RWPE2 (cell line): ENCODE data around the gene SRGAP1.
A peak's percentile ranks its signal among the peaks of the same experiment; 100 is the strongest.

Source experiments
- ATAC-seq: fragments of 200-7000 bp; cut with Tn5 transposase; 3 replicates; pipeline ENCODE4 v1.9.1; 2021; ENCODE audit warnings: low read depth
- DNase-seq: peaks from one replicate; pipeline ENCODE4 v3.0.0-alpha.2; 2020; ENCODE audit warnings: low spot score
- H3K27ac ChIP-seq: fragments of 450-650 bp; 2 replicates; pipeline ENCODE4 v1.5.1; 2017; ENCODE audit warnings: mild to moderate bottlenecking; ENCODE audit not compliant: poor library complexity, severe bottlenecking
- H3K27me3 ChIP-seq: fragments of 250-450 bp; sonication (Bioruptor Pico); 2 replicates; pipeline ENCODE4 v1.5.1; 2021; ENCODE audit warnings: mild to moderate bottlenecking, moderate library complexity; ENCODE audit not compliant: insufficient read depth, poor library complexity, severe bottlenecking
- H3K36me3 ChIP-seq: fragments of 250-450 bp; sonication (Bioruptor Pico); 2 replicates; pipeline ENCODE4 v1.5.1; 2020; ENCODE audit warnings: low read depth, mild to moderate bottlenecking, moderate library complexity
- H3K4me1 ChIP-seq: fragments of 250-450 bp; sonication (Bioruptor Pico); 2 replicates; pipeline ENCODE4 v1.5.1; 2021; ENCODE audit warnings: mild to moderate bottlenecking, moderate library complexity; ENCODE audit not compliant: insufficient read depth, poor library complexity, severe bottlenecking
- H3K4me3 ChIP-seq: fragments of 250-450 bp; sonication (Bioruptor Pico); 2 replicates; pipeline ENCODE4 v1.5.1; 2021; ENCODE audit warnings: mild to moderate bottlenecking, moderate library complexity; ENCODE audit not compliant: severe bottlenecking
- H3K9me3 ChIP-seq: fragments of 250-450 bp; sonication (Bioruptor Pico); 2 replicates; pipeline ENCODE4 v1.5.1; 2021; ENCODE audit warnings: mild to moderate bottlenecking, moderate library complexity; ENCODE audit not compliant: severe bottlenecking
- CTCF ChIP-seq: fragments of 450-650 bp; IDR thresholded peaks from one replicate; pipeline ENCODE4 v1.5.1; 2017; ENCODE audit warnings: mild to moderate bottlenecking, moderate library complexity; ENCODE audit not compliant: poor library complexity, severe bottlenecking

SRGAP1 gene

GRCh38 chr12:63864454-63864706 lies 19.9 kb downstream of the SRGAP1 start:
- Histone ChIP-seq H3K27ac (peak overlapping the region; percentile 47), H3K4me3 (no peak overlapping the region), H3K4me1 (peaks cover 38% of the 10 kb centered on the region), H3K36me3 (peaks cover 4% of the 10 kb centered on the region; the same call in 1 of the 2 replicates), H3K27me3 (no peaks in the 10 kb centered on the region), H3K9me3 (no peaks in the 10 kb centered on the region)
- DNase-seq, result no peak
- ATAC-seq, result no peak
- no peak for TF ChIP-seq CTCF

GRCh38 chr12:63865448-63865847 lies 20.9 kb downstream of the SRGAP1 start:
- Histone ChIP-seq H3K4me1 (peaks cover 46% of the 10 kb centered on the region), H3K27ac (no peak overlapping the region), H3K36me3 (peaks cover 4% of the 10 kb centered on the region; the same call in 1 of the 2 replicates), H3K4me3 (no peak overlapping the region), H3K27me3 (no peaks in the 10 kb centered on the region), H3K9me3 (no peaks in the 10 kb centered on the region)
- DNase-seq, result no peak
- TF ChIP-seq CTCF, result no peak
- no peak for ATAC-seq

DNA sequence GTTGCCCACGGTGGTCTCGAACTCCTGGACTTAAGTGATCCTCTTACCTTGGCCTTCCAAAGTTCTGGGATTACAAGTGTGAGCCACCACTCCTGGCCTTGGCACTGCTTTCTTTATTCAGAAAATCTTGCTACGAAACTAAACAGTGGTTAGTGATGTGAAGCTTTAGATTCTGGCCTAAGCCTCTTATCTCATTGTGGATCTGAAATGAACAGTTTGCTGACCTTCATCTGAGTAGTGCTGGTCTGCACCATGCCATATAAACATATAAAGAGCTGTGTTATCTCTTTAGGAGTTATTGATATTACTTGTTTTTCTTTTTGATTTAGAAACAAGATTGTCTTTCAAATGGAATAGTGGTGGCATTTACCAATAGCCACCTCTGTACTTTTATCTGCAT lies 22.6 kb downstream of the SRGAP1 start:
- no peaks in the 10 kb centered on the region for H3K9me3 ChIP-seq
- peaks cover 38% of the 10 kb centered on the region for H3K4me1 ChIP-seq
- DNase-seq (no peak), ATAC-seq (no peak)
- H3K4me3 ChIP-seq, result no peak overlapping the region
- no peaks in the 10 kb centered on the region for H3K27me3 ChIP-seq
- H3K36me3 ChIP-seq, result peaks cover 4% of the 10 kb centered on the region; the same call in 1 of the 2 replicates
- H3K27ac ChIP-seq, result no peak overlapping the region
- TF ChIP-seq CTCF, result no peak

GRCh38 chr12:63869656-63870055 lies 25.2 kb downstream of the SRGAP1 start:
- no peak for TF ChIP-seq CTCF
- H3K9me3 ChIP-seq, result no peaks in the 10 kb centered on the region
- H3K27ac ChIP-seq, result peak overlapping the region; percentile 3
- no peaks in the 10 kb centered on the region for H3K27me3 ChIP-seq
- H3K4me3 ChIP-seq, result no peak overlapping the region
- peaks cover 16% of the 10 kb centered on the region for H3K4me1 ChIP-seq
- DNase-seq, result no peak
- peaks cover 4% of the 10 kb centered on the region; the same call in 1 of the 2 replicates for H3K36me3 ChIP-seq
- peak; percentile 76 for ATAC-seq

- Histone ChIP-seq H3K4me3 (no peak overlapping the region), H3K27ac (no peak overlapping the region), H3K4me1 (peaks cover 16% of the 10 kb centered on the region), H3K27me3 (no peaks in the 10 kb centered on the region), H3K36me3 (peaks cover 4% of the 10 kb centered on the region; the same call in 1 of the 2 replicates), H3K9me3 (no peaks in the 10 kb centered on the region)
- TF ChIP-seq CTCF, result no peak
- no peak for ATAC-seq
- no peak for DNase-seq
Observed at GRCh38 chr12:63870838-63871237, 26.3 kb downstream of the SRGAP1 start.
